Sigmoid colon (tissue), 4 donors: ENCODE results near the gene OR6K2.

ENCODE experiments used
- EP300 ChIP-seq, 4 donors: sonication (generic); formaldehyde crosslinking; IDR thresholded peaks; one replicate each; pipeline ENCODE4 v1.6.1; 2017; ENCODE audit warnings: antibody characterized with exemption in 4 of 4
- POLR2A ChIP-seq, 2 donors: fragments of 450-650 bp; IDR thresholded peaks; one replicate each; pipeline ENCODE4 v1.6.1; 2016; ENCODE audit warnings: antibody characterized with exemption in 2 of 2, mild to moderate bottlenecking in 2 of 2, moderate library complexity in 2 of 2
- POLR2AphosphoS5 ChIP-seq, 4 donors: sonication (generic); formaldehyde crosslinking; IDR thresholded peaks; one replicate each; pipeline ENCODE4 v1.6.1; 2017; ENCODE audit warnings: antibody characterized with exemption in 4 of 4

GRCh38 chr1:158652721-158653334 is 47.6 kb downstream of the OR6K2 start:
- TF ChIP-seq POLR2A (IDR thresholded peaks at IDR 0.05) (no peak), POLR2AphosphoS5 (IDR thresholded peaks at IDR 0.05) (no peak), EP300 (IDR thresholded peaks at IDR 0.05) (no peak)
